ENCODE data around the gene ATG101. TPM values are rescaled to one million over a fixed set of nuclear protein-coding genes. Genes with fewer than 3 reads are reported as not detected.
A peak's percentile ranks its signal among the peaks of the same experiment; 100 is the strongest.

ATG101 gene
- total RNA-seq, 1 donor, result 64.4 TPM

GRCh38 chr12:52067081-52067374 lies 2.8 kb upstream of the ATG101 start:
- Histone ChIP-seq H4K20me1 (ENCODE audit: insufficient read depth, low read length) (peaks cover 19% of the 10 kb centered on the region), H3K27ac (ENCODE audit: low read depth, low read length) (peak overlapping the region; percentile 55), H2AFZ (ENCODE audit: low read length) (peak overlapping the region; percentile 40), H3K36me3 (ENCODE audit: insufficient read depth, low read length) (peaks cover 2% of the 10 kb centered on the region), H3K4me1 (ENCODE audit: insufficient read depth, low read length) (peaks cover 48% of the 10 kb centered on the region), H3K27me3 (ENCODE audit: insufficient read depth, low read length) (no peaks in the 10 kb centered on the region), H3K9me3 (ENCODE audit: low read depth, low read length) (no peaks in the 10 kb centered on the region), H3K4me3 (ENCODE audit: insufficient read depth, low read length) (no peak overlapping the region), H3K79me2 (ENCODE audit: insufficient read depth, low read length) (peaks cover 23% of the 10 kb centered on the region), H3K4me2 (ENCODE audit: insufficient read depth, low read length) (peak overlapping the region; percentile 15)
- DNase-seq (ENCODE audit: insufficient read length, low spot score, missing footprints), result no peak
- no peak for TF ChIP-seq CTCF (IDR thresholded peaks at IDR 0.05; ENCODE audit: extremely low read depth, low read depth, low read length)

- no peak overlapping the region for H2AFZ ChIP-seq (ENCODE audit: low read length)
- H3K27me3 ChIP-seq (ENCODE audit: insufficient read depth, low read length), result no peaks in the 10 kb centered on the region
- H3K27ac ChIP-seq (ENCODE audit: low read depth, low read length), result peak overlapping the region; percentile 100
- DNase-seq (ENCODE audit: insufficient read length, low spot score, missing footprints), result peak; percentile 88
- peaks cover 29% of the 10 kb centered on the region for H3K36me3 ChIP-seq (ENCODE audit: insufficient read depth, low read length)
- peak overlapping the region; percentile 88 for H3K4me2 ChIP-seq (ENCODE audit: insufficient read depth, low read length)
- H3K79me2 ChIP-seq (ENCODE audit: insufficient read depth, low read length), result peaks cover 56% of the 10 kb centered on the region
- H4K20me1 ChIP-seq (ENCODE audit: insufficient read depth, low read length), result peaks cover 51% of the 10 kb centered on the region
- H3K9me3 ChIP-seq (ENCODE audit: low read depth, low read length), result no peaks in the 10 kb centered on the region
- peaks cover 58% of the 10 kb centered on the region for H3K4me1 ChIP-seq (ENCODE audit: insufficient read depth, low read length)
- H3K4me3 ChIP-seq (ENCODE audit: insufficient read depth, low read length), result peak overlapping the region; percentile 93
- no peak for TF ChIP-seq CTCF (IDR thresholded peaks at IDR 0.05; ENCODE audit: extremely low read depth, low read depth, low read length)
These were observed 577 bp downstream of the ATG101 start for GRCh38 chr12:52070185-52070925.

DNA sequence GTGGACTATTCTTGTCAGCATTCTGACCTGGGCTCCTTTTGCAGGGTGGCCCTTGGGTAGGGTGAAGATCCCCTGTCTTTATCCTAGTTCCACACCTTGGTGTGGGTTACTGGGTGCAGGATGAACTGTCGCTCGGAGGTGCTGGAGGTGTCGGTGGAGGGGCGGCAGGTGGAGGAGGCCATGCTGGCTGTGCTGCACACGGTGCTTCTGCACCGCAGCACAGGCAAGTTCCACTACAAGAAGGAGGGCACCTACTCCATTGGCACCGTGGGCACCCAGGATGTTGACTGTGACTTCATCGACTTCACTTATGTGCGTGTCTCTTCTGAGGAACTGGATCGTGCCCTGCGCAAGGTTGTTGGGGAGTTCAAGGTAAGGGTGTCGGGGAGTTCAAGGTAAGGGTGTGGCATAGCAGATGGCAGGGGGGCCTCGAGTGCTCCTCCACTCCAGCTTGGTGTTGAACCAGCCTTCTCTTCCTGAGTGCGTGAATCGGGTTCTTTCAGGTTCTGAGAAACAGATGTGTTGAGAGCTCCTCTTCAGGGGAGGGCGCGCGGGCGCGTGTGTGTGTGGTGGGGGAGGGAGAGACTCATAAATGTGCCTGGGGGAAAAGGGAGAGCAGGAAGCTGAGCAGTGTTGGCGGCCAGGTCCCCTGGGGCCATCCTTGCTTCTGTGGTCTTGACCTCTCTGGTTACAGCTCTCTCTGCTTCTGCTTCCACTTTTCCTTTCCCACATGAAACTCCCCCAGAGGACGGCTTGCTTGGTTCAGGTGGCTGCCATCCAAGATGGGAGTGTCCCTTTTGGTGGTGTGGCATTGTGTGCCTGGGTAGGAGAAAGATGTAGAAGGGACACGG lies 4.0 kb downstream of the ATG101 start:
- Histone ChIP-seq H3K4me2 (ENCODE audit: insufficient read depth, low read length) (peak overlapping the region; percentile 18), H3K79me2 (ENCODE audit: insufficient read depth, low read length) (peaks cover 85% of the 10 kb centered on the region), H4K20me1 (ENCODE audit: insufficient read depth, low read length) (peaks cover 84% of the 10 kb centered on the region), H2AFZ (ENCODE audit: low read length) (no peak overlapping the region), H3K9me3 (ENCODE audit: low read depth, low read length) (no peaks in the 10 kb centered on the region), H3K4me1 (ENCODE audit: insufficient read depth, low read length) (peaks cover 51% of the 10 kb centered on the region), H3K27ac (ENCODE audit: low read depth, low read length) (peak overlapping the region; percentile 18), H3K4me3 (ENCODE audit: insufficient read depth, low read length) (peak overlapping the region; percentile 21), H3K27me3 (ENCODE audit: insufficient read depth, low read length) (no peaks in the 10 kb centered on the region), H3K36me3 (ENCODE audit: insufficient read depth, low read length) (peaks cover 59% of the 10 kb centered on the region)
- no peak for TF ChIP-seq CTCF (IDR thresholded peaks at IDR 0.05; ENCODE audit: extremely low read depth, low read depth, low read length)
- DNase-seq (ENCODE audit: insufficient read length, low spot score, missing footprints), result peak; percentile 96
